Measurements from ENCODE around the gene ERCC8.

- TF ChIP-seq CTCF (IDR thresholded peaks at IDR 0.05; ENCODE audit: control extremely low read depth in 1 of 3, insufficient read depth in 1 of 3, low read depth in 1 of 3, low read length in 3 of 3) (no peak), EZH2 (IDR thresholded peaks at IDR 0.05; ENCODE audit: low read depth, low read length, severe bottlenecking) (no peak), POLR2A (IDR thresholded peaks at IDR 0.05; ENCODE audit: control extremely low read depth in 1 of 2, low read depth in 2 of 2, low read length in 2 of 2) (no peak), HDAC6 (IDR thresholded peaks at IDR 0.05; ENCODE audit: low read depth, low read length) (no peak), RNF2 (IDR thresholded peaks at IDR 0.05; ENCODE audit: borderline replicate concordance, low read depth, low read length, missing control alignments, poor library complexity, severe bottlenecking) (no peak), ATF2 (IDR thresholded peaks at IDR 0.05; ENCODE audit: low read length) (no peak), CHD2 (IDR thresholded peaks at IDR 0.05; ENCODE audit: low read length) (no peak), RAD21 (IDR thresholded peaks at IDR 0.05 in 1 of 2, conservative IDR thresholded peaks at IDR 0.05 in 1 of 2; ENCODE audit: low read depth in 2 of 2, low read length in 2 of 2) (no peak), EGR1 (IDR thresholded peaks at IDR 0.05; ENCODE audit: borderline replicate concordance, low read depth, low read length) (no peak), CHD1 (IDR thresholded peaks at IDR 0.05; ENCODE audit: low read depth, low read length) (no peak), EP300 (IDR thresholded peaks at IDR 0.05; ENCODE audit: borderline replicate concordance in 1 of 2, low read depth in 2 of 2, low read length in 2 of 2) (no peak), POLR2AphosphoS5 (IDR thresholded peaks at IDR 0.05; ENCODE audit: low read depth, low read length) (no peak), MAX (IDR thresholded peaks at IDR 0.05) (no peak)
These were observed 117.7 kb downstream of the ERCC8 start for GRCh38 chr5:60827201-60827600.
